Posterior cingulate gyrus (tissue), 11 donors: ENCODE measurements around the gene KRTAP10-5.
"Not testable (repeated sequence)": the region's sequence is repeated elsewhere in the genome, so short reads cannot be mapped to it uniquely, and the experiment has no call there.

ENCODE experiments used
- DNase-seq, 10 donors: peaks; one replicate each; pipeline versions ENCODE4 v3.0.0 to v3.0.0-alpha.2; 2020 to 2021; ENCODE audit warnings: mixed read lengths in 3 of 10
- intact Hi-C: fragments of 100-400 bp; cut with DNase I; formaldehyde crosslinking; loops from one replicate; pipeline ENCODE4 v1.15.1; 2023

Gene KRTAP10-5

GRCh38 chr21:44573630-44574456, 6.6 kb downstream of the KRTAP10-5 start, which contains the start of gene KRTAP10-4:
TSS of gene KRTAP10-4 (plus strand) at chr21:44573729. CDS start at chr21:44573759, 30 bp downstream.
- intact Hi-C loops, DNase-seq: not testable (repeated sequence)

- peak in 2 of 10 donors; percentile 72 to 74 for DNase-seq
- intact Hi-C loops, result no loop called here
Observed at GRCh38 chr21:44572959-44573583, 7.3 kb downstream of the KRTAP10-5 start.

- DNase-seq, result no peak
Observed at GRCh38 chr21:44571844-44572782, 8.3 kb downstream of the KRTAP10-5 start.

GRCh38 chr21:44571296-44571695, 9.1 kb downstream of the KRTAP10-5 start:
- no peak for DNase-seq
- intact Hi-C loops, result no loop called here

More at GRCh38 chr21:44571844-44572782, 8.3 kb downstream of the KRTAP10-5 start:
- intact Hi-C loops, result no loop called here

GRCh38 chr21:44569861-44570517, 10.4 kb downstream of the KRTAP10-5 start:
- DNase-seq, result peak in 1 of 10 donors; percentile 83
- intact Hi-C loops, result no loop called here

DNA sequence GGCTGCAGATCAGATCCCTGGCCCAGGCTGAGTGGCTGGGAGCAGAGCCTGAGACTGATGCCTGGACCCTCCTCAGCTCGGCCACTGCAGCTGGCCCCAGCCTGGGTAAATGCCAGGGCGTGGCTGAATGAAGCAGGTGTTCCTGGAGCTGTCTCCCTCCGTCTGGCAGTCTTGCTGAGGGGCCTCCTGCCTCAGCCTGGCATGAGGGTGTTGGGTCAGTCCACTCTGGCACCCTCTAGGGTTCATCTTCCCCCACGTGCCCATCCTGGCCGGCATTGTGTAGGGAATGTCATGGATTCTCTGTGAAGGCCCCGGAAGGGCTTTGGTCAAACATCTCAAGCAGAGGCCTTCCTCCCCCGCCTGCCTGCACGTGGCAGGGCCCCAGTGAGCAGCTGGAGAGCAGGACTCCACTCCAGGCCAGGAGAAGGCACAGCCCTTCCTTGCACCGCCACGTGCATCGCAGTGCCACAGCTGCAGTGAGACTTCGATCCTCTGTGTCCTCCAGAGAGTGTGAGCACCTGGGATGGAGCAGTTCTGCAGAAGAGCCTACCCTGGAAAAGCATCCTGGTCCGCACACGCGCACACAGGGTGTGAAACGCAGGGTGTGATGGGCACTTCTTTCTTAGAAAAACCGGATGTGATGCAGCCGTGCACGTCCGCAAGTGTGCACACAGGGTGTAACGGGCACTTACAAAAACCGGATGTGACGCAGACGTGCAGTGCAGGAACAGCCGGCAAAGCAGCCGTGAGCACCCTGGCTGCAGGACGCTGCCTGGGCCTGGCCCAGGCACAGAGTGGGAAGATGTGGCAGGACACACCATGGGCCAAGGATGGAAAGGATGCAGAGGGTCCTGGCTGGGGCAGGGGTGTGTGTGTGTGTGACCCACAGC, 11.5 kb downstream of the KRTAP10-5 start:
- DNase-seq, result no peak
- intact Hi-C loops, result no loop called here

- intact Hi-C loops, result no loop called here
- peak in 1 of 10 donors; percentile 20 for DNase-seq
Observed at GRCh38 chr21:44568261-44568660, 12.1 kb downstream of the KRTAP10-5 start.

DNA sequence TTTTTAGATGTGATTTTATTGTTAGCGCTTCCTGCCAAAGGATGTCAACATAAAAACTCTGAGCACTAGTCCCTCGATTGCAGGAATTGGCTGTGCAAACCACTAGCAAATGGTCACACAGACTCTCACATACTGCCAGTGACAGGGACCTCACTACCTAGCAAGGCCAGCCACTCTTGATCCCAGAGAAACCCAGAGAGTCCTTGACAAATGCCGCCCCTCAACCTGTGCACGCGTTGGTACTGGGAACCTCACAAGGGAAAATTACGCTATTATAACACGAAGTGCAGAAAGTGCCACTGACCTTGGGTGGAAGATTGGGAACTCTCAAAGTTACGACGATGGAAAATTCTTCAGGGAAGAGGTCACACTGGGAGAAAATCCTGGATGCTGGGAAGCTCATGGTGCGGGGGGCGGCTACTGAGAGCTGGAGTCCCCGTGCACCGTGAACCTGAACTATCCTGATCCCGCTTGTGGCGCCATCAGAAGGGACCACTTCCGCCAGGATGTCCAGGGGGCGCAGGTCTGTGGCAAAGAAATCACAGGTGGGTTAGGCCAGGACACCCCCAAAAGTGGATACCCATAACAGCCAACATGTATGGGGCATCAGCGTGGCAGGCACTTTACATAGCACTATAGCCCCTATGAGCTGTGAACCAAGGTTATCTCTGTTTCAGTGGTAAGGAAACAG, 12.8 kb downstream of the KRTAP10-5 start:
- intact Hi-C loops, result no loop called here
- DNase-seq, result no peak

DNA sequence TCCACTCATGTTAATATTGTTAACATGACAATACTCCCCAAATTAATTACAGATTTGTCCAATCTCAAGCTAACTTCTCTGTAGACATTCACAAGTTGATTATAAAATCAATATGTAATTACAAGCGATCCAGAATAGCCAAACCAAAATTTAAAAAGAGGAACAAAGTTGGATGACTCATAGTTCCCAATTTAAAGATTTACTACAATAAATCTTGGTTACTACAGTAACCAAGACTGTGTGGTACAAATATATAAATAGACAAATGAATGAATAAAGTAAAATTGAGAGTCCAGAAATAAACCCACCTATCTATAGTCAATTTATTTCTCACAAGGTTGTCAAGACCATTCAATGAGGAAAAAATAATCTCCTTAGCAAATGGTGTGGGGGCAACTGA, 14.0 kb downstream of the KRTAP10-5 start:
- no peak for DNase-seq
- intact Hi-C loops, result no loop called here

DNA sequence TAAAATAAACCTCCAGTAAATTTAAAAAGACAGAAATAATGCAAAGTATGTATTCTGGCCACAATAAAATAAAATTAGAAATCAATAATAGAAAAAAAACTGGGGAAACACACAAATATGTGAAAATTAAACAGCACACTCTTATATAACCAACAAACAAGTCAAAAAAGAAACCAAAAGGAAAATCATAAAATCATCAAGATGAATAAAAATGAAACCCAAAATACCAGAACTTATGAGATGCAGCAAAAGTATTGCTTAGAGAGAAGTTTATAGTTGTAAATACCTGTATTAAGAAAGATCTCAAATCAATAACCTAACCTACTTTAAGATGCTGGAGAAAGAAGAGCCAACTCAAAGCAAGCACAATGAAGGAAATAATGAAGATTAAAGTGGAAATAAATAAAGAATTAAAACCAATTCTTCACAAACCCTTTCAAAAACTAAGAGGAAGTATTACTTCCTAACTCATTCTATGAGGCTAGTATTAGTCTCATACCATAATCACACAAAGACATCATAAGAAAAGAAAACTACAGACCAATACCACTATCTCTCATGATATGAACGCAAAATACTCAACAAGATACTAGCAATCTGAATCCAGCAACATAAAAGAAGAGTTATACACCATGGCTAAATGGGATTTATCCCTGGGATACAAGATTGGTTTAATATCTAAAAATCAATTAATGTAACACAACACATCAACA, 15.4 kb downstream of the KRTAP10-5 start:
- no peak for DNase-seq
- intact Hi-C loops, result no loop called here

GRCh38 chr21:44564099-44564498, 16.3 kb downstream of the KRTAP10-5 start:
- intact Hi-C loops, result no loop called here
- DNase-seq, result no peak

DNA sequence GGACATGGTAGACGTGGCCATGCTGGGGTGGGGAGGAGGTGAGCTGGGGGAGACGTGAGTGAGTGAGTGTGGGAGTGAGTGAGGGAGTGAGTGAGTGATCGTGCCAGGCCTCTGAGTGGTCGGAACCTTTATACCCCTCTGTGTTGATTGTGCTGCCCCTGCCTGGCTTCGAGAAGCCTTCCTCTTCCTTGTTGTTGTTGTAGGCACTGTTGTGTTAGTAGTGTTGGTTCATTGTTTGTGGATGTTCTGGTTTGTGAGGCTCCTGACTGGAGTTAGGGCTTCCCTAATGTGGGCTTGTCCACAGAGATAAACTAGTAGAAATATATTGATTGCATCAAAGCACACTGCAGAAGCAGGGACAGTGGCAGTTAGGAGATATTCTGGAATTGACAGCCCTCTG, 21.7 kb downstream of the KRTAP10-5 start, which contains the start of gene KRTAP10-3:
KRTAP10-3 (minus strand) TSS at position 101 of the 400 bp plus-strand sequence; CDS start at position 21, 80 bp downstream.
- intact Hi-C loops, result no loop called here

DNA sequence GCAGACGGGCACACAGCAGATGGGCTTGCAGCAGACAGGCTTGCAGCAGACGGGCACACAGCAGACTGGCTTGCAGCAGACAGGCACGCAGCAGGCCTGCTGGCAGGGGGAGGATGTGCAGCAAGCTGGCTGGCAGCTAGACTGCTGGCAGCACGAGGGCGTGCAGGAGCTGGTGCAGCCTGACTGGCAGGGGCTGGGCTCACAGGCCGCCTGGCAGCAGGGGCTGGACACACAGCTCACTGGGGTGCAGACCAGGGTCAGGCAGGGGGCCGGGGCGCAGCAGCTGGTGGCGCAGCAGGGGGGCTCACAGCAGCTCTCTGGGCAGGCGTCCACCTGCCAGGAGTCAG, 22.1 kb downstream of the KRTAP10-5 start:
- intact Hi-C loops, result not testable (repeated sequence)
- DNase-seq, result peak in 1 of 10 donors; percentile 73

More for the DNA sequence above, 21.7 kb downstream of the KRTAP10-5 start, which contains the start of gene KRTAP10-3:
- DNase-seq, result no peak

GRCh38 chr21:44557491-44558328, 22.7 kb downstream of the KRTAP10-5 start:
- intact Hi-C loops, result no loop called here
- peak in 1 of 10 donors; percentile 50 for DNase-seq

DNA sequence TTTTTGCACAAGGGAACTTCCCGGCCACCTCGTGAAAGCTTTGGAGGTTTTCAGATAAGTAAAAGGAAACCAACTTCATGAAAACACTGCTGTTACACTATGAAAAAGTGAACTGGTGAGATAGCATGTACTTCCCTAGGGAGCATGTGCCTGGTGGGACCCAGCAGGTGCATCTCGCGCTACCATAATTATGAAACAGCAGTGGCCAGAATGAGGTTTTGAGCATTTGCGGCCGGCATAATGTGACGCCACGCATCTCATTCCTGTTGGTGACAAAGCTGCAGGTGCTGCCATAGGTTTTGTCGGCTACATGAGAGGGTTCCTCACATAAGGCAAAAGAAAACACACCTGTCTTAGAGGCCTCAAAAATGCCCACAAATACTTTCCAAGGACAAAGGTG, 23.5 kb downstream of the KRTAP10-5 start:
- DNase-seq, result peak in 1 of 10 donors; percentile 31
- intact Hi-C loops, result no loop called here

DNA sequence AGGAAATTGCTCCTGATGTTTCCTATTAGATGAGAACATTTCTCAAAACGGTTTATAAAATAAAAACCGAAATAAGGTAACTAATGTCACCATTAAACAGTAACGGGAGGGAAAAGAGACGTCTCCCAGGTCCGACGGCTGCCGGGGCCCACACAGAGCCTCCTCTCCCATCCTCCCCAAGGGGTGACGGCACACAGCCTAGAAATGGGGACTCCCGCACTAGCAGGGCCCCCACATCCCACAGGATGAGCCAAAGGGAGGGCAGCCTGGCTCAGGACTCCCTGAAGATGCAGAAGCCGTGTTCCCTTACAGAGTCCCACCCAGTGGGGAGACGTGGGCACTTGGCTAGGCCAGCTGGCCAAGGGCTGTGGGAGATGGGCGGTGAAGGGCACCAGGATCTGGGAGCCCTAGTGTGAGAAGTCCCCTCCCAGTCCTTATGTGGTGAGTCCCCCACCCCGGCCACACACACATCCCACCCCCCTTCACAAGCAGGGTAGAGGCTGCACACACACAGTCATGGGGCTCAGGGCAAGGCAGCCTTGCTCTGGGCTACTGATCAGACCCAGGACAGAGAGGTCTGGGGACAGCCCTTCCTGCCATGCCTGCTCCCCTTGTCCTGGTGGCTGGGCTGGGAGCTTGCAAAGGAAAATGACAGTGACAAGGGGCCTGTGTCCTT, 25.1 kb downstream of the KRTAP10-5 start:
- intact Hi-C loops, result no loop called here
- DNase-seq, result peak in 1 of 10 donors; percentile 74
